CD14-positive monocyte (primary cell): ENCODE measurements around the gene NMU. TPM values are rescaled to one million over a fixed set of nuclear protein-coding genes. Genes with fewer than 3 reads are reported as not detected.

Source experiments
- DNase-seq, 3 donors: peaks; one replicate each; pipeline ENCODE4 v3.0.0-alpha.2; 2011 to 2022
- H2AFZ ChIP-seq: 2 replicates; pipeline ENCODE4 v1.6.0; 2012; ENCODE audit warnings: mild to moderate bottlenecking, low read depth, low read length, inconsistent platforms; ENCODE audit not compliant: insufficient read depth, poor library complexity, severe bottlenecking
- H3K27ac ChIP-seq, 2 donors: 1 replicate in 1 of 2; 2 replicates in 1 of 2; pipeline ENCODE4 v1.5.1; 2012 to 2013; ENCODE audit warnings: low read length in 2 of 2, control low read depth in 1 of 2, inconsistent platforms in 1 of 2, low read depth in 1 of 2, mild to moderate bottlenecking in 1 of 2
- H3K27me3 ChIP-seq, 2 donors: one replicate each; pipeline versions ENCODE4 v1.6.0 to v1.6.1; 2011 to 2013; ENCODE audit warnings: low read length in 2 of 2; ENCODE audit not compliant: control insufficient read depth in 2 of 2, insufficient read depth in 2 of 2
- H3K36me3 ChIP-seq, 2 donors: replicated peaks in 1 of 2; 1 replicate in 1 of 2; 2 replicates in 1 of 2; pipeline versions ENCODE4 v1.5.1 to v1.6.1; 2012 to 2013; ENCODE audit warnings: low read length in 2 of 2, control low read depth in 1 of 2, inconsistent platforms in 1 of 2, mild to moderate bottlenecking in 1 of 2; ENCODE audit not compliant: insufficient read depth in 2 of 2, control insufficient read depth in 1 of 2
- H3K4me1 ChIP-seq, 2 donors: 1 replicate in 1 of 2; 2 replicates in 1 of 2; pipeline versions ENCODE4 v1.5.1 to v1.6.1; 2012 to 2013; ENCODE audit warnings: low read length in 2 of 2, control low read depth in 1 of 2, inconsistent platforms in 1 of 2, mild to moderate bottlenecking in 1 of 2, moderate library complexity in 1 of 2; ENCODE audit not compliant: insufficient read depth in 2 of 2, control insufficient read depth in 1 of 2
- H3K4me2 ChIP-seq: replicated peaks from 2 replicates; pipeline ENCODE3; 2012; ENCODE audit warnings: low read length, moderate library complexity, mild to moderate bottlenecking; ENCODE audit not compliant: poor library complexity, severe bottlenecking; ENCODE audit errors: extremely low read depth
- H3K4me3 ChIP-seq, 3 experiments: fragments of 200-600 bp in 1 of 3; sonication (generic) in 1 of 3; replicated peaks in 1 of 3; 1 replicate in 2 of 3; 2 replicates in 1 of 3; pipeline ENCODE4 v1.5.1; 2011 to 2013; ENCODE audit warnings: low read length in 3 of 3, mild to moderate bottlenecking in 3 of 3, control low read depth in 2 of 3, low read depth in 2 of 3, inconsistent platforms in 1 of 3, moderate library complexity in 1 of 3
- H3K79me2 ChIP-seq: 2 replicates; pipeline ENCODE4 v1.6.0; 2012; ENCODE audit warnings: mild to moderate bottlenecking, control low read depth, inconsistent platforms, low read length, moderate library complexity; ENCODE audit not compliant: insufficient read depth
- H3K9ac ChIP-seq: 2 replicates; pipeline ENCODE4 v1.6.0; 2017; ENCODE audit warnings: low read length, mild to moderate bottlenecking; ENCODE audit not compliant: insufficient read depth, poor library complexity, severe bottlenecking
- H3K9me3 ChIP-seq, 2 donors: replicated peaks in 1 of 2; 1 replicate in 1 of 2; 2 replicates in 1 of 2; pipeline versions ENCODE4 v1.5.1 to v1.6.1; 2012 to 2013; ENCODE audit warnings: low read length in 2 of 2, control low read depth in 1 of 2; ENCODE audit not compliant: control insufficient read depth in 1 of 2, insufficient read depth in 1 of 2
- H4K20me1 ChIP-seq: 2 replicates; pipeline ENCODE4 v1.6.0; 2012; ENCODE audit warnings: mild to moderate bottlenecking, low read length, control low read depth, moderate library complexity; ENCODE audit not compliant: insufficient read depth
- H3K27ac Mint-ChIP-seq, 7 donors: one replicate each; pipeline ENCODE4 v1.8.0; 2020; ENCODE audit warnings: mild to moderate bottlenecking in 7 of 7, mixed read lengths in 7 of 7, moderate library complexity in 6 of 7, inconsistent platforms in 2 of 7
- H3K27me3 Mint-ChIP-seq, 3 donors: one replicate each; pipeline ENCODE4 v1.8.0; 2021 to 2022; ENCODE audit warnings: low read depth in 3 of 3, mild to moderate bottlenecking in 3 of 3, mixed read lengths in 3 of 3, moderate library complexity in 3 of 3, inconsistent platforms in 1 of 3
- H3K36me3 Mint-ChIP-seq, 2 donors: one replicate each; pipeline ENCODE4 v1.8.0; 2020; ENCODE audit warnings: mixed read lengths in 2 of 2, inconsistent platforms in 1 of 2, mild to moderate bottlenecking in 1 of 2
- H3K4me1 Mint-ChIP-seq: one replicate; pipeline ENCODE4 v1.8.0; 2020; ENCODE audit warnings: mild to moderate bottlenecking, mixed read lengths
- H3K4me3 Mint-ChIP-seq, 2 donors: one replicate each; pipeline ENCODE4 v1.8.0; 2020; ENCODE audit warnings: mild to moderate bottlenecking in 2 of 2, mixed read lengths in 2 of 2, moderate library complexity in 1 of 2
- H3K9me3 Mint-ChIP-seq, 7 donors: one replicate each; pipeline ENCODE4 v1.8.0; 2020 to 2022; ENCODE audit warnings: mixed read lengths in 7 of 7, mild to moderate bottlenecking in 6 of 7, moderate library complexity in 6 of 7, inconsistent platforms in 2 of 7
- CTCF ChIP-seq: fragments of 200-600 bp; IDR thresholded peaks from one replicate; pipeline ENCODE4 v1.8.0; 2022; ENCODE audit warnings: antibody characterized with exemption, mild to moderate bottlenecking
- WGBS: methylation state at CpG from one replicate; pipeline ENCODE4 v1.1.5; 2013; ENCODE audit warnings: missing lambda C conversion rate; ENCODE audit not compliant: insufficient coverage; 5-methylcytosine and 5-hydroxymethylcytosine counted together
- intact Hi-C, 2 donors: fragments of 100-400 bp; cut with micrococcal nuclease; formaldehyde crosslinking; loops; one replicate each; pipeline versions ENCODE4 v1.15.0 to v1.15.1; 2023
- polyA plus RNA-seq, 3 donors: library from polyadenylated mRNA; depleted of rRNA in 1 of 3; unstranded in 2 of 3; stranded (reverse) in 1 of 3; fragments of 300-500 nt in 2 of 3; fragments of >200 nt in 1 of 3; fragmentation: Illumina TruSeq in 2 of 3; gene quantifications; 1 replicate in 2 of 3; 2 replicates in 1 of 3; pipeline ENCODE4 v1.2.3, GENCODE V29; 2012 to 2021

NMU gene
- polyA plus RNA-seq, 3 donors = not detected

DNA sequence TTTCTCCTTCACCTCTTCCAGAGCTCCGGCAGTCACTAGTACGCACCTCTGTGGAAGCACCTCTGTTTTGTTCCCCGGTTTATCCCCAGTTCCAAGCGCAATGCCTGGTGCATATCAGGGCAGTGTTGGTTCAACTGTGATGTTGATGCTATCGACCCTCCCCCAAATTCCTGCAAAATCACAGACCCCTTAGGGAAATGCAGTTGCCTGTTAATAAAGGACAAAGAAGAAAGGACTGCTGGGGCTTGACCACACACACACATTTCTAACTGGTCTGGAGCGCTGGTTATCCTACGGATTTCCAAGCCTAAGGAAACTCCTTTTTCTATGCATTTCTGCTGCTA is 530 bp upstream of the NMU start:
- peaks cover 45 to 57% of the 10 kb centered on the region in 2 donors for H3K27me3 ChIP-seq
- Mint-ChIP-seq H3K27me3 (peaks cover 50 to 69% (median 53%) of the 10 kb centered on the region in 3 donors), H3K27ac (no peak overlapping the region), H3K4me1 (peaks cover 6% of the 10 kb centered on the region), H3K4me3 (peak overlapping the region in 1 of 2 donors; percentile 76), H3K9me3 (peaks cover 0 to 11% (median 4%) of the 10 kb centered on the region in 7 donors), H3K36me3 (peaks cover 0 to 4% of the 10 kb centered on the region in 2 donors)
- peaks cover 0 to 5% of the 10 kb centered on the region in 2 donors for H3K4me1 ChIP-seq
- H3K79me2 ChIP-seq = no peaks in the 10 kb centered on the region
- H3K36me3 ChIP-seq = no peaks in the 10 kb centered on the region
- peaks cover 0 to 22% of the 10 kb centered on the region in 2 donors for H3K9me3 ChIP-seq
- H3K4me3 ChIP-seq = no peak overlapping the region
- no peak for DNase-seq
- 12% methylated on average over 2 of the region's 7 CpGs for WGBS
- intact Hi-C loops = no loop called here
- TF ChIP-seq CTCF = no peak
- H2AFZ ChIP-seq = no peak overlapping the region
- no peak overlapping the region for H3K9ac ChIP-seq
- no peak overlapping the region for H3K4me2 ChIP-seq
- H4K20me1 ChIP-seq = no peaks in the 10 kb centered on the region
- no peak overlapping the region for H3K27ac ChIP-seq

GRCh38 chr4:55635282-55635681 is 816 bp downstream of the NMU start:
- no peaks in the 10 kb centered on the region for H3K36me3 ChIP-seq
- no peak for DNase-seq
- H3K4me3 ChIP-seq = no peak overlapping the region
- no peak overlapping the region for H3K27ac ChIP-seq
- intact Hi-C loops = no loop called here
- H3K4me2 ChIP-seq = no peak overlapping the region
- Mint-ChIP-seq H3K36me3 (peaks cover 0 to 4% of the 10 kb centered on the region in 2 donors), H3K9me3 (peaks cover 0 to 11% (median 4%) of the 10 kb centered on the region in 7 donors), H3K4me3 (peak overlapping the region in 1 of 2 donors; percentile 89), H3K27ac (no peak overlapping the region), H3K27me3 (peaks cover 54 to 75% (median 55%) of the 10 kb centered on the region in 3 donors), H3K4me1 (peaks cover 6% of the 10 kb centered on the region)
- no peaks in the 10 kb centered on the region for H3K79me2 ChIP-seq
- H3K27me3 ChIP-seq = peaks cover 45 to 53% of the 10 kb centered on the region in 2 donors
- H3K9me3 ChIP-seq = peaks cover 0 to 22% of the 10 kb centered on the region in 2 donors
- H3K9ac ChIP-seq = no peak overlapping the region
- peaks cover 0 to 5% of the 10 kb centered on the region in 2 donors for H3K4me1 ChIP-seq
- no peak for TF ChIP-seq CTCF
- H2AFZ ChIP-seq = no peak overlapping the region
- WGBS = 0% methylated on average over 10 of the region's 11 CpGs
- H4K20me1 ChIP-seq = no peaks in the 10 kb centered on the region
